Psoas muscle (tissue), 8 donors: ENCODE results near the gene SAE1. TPM values are rescaled to one million over a fixed set of nuclear protein-coding genes. Genes with fewer than 3 reads are reported as not detected.
A peak's percentile ranks its signal among the peaks of the same experiment; 100 is the strongest.

ENCODE experiments used
- ATAC-seq, 4 donors: fragments of 200-7000 bp; cut with Tn5 transposase; one replicate each; pipeline ENCODE4 v1.9.1; 2020; ENCODE audit warnings: moderate library complexity in 3 of 4, mild to moderate bottlenecking in 2 of 4
- DNase-seq, 2 donors: peaks; one replicate each; pipeline ENCODE4 v3.0.0-alpha.2; 2020
- H3K27ac ChIP-seq: fragments of 200-600 bp; one replicate; pipeline ENCODE4 v1.8.0; 2022
- H3K27me3 ChIP-seq, 3 donors: fragments of 200-600 bp in 1 of 3; one replicate each; pipeline versions ENCODE4 v1.6.1 to v1.8.0; 2013 to 2022; ENCODE audit warnings: low read length in 2 of 3, mild to moderate bottlenecking in 2 of 3, moderate library complexity in 1 of 3; ENCODE audit not compliant: insufficient read depth in 3 of 3
- H3K36me3 ChIP-seq, 2 donors: fragments of 200-600 bp in 1 of 2; one replicate each; pipeline versions ENCODE4 v1.6.1 to v1.8.0; 2013 to 2022; ENCODE audit warnings: low read depth in 1 of 2, mild to moderate bottlenecking in 1 of 2, moderate library complexity in 1 of 2; ENCODE audit not compliant: insufficient read depth in 1 of 2
- H3K4me1 ChIP-seq: fragments of 200-600 bp; one replicate; pipeline ENCODE4 v1.8.0; 2022
- H3K4me3 ChIP-seq: fragments of 200-600 bp; one replicate; pipeline ENCODE4 v1.8.0; 2022; ENCODE audit warnings: mild to moderate bottlenecking
- H3K9me3 ChIP-seq: fragments of 200-600 bp; one replicate; pipeline ENCODE4 v1.8.0; 2022
- CTCF ChIP-seq: fragments of 200-600 bp; IDR thresholded peaks from one replicate; pipeline ENCODE4 v1.8.0; 2022; ENCODE audit warnings: antibody characterized with exemption
- WGBS, 3 donors: extraction: QIAGEN DNeasy Blood & Tissue Kit; methylation state at CpG; one replicate each; pipeline versions ENCODE4 v1.1.6 to v1.1.7; 2013; 5-methylcytosine and 5-hydroxymethylcytosine counted together
- intact Hi-C, 2 donors: fragments of 100-400 bp; cut with DNase I; formaldehyde crosslinking; loops; one replicate each; pipeline versions ENCODE4 v1.11.0 to v1.14.2; 2022
- polyA plus RNA-seq, 3 donors: library from polyadenylated mRNA; stranded (reverse); fragments of 200-250 nt; gene quantifications; one replicate each; pipeline ENCODE4 v1.2.3, GENCODE V29; 2013
- total RNA-seq, 4 donors: library from RNA; stranded (reverse); fragmentation: NEBNext Ultra II Directional in 2 of 4; extraction: Animal tissue kit (Norgen Biotek cat#: 25700) in 2 of 4; gene quantifications; one replicate each; pipeline versions ENCODE4 v1.2.1 to v1.2.4, GENCODE V29; 2021 to 2023
- donor health status: healthy with polysubstance abuse.
- donor health status: DM: no; HTN: no; CAD: no; lungs with moderate emphysema.
- donor health status: Bipolar disorder and iron deficiency.
- donor health status: healthy.
- donor health status: DM: yes; HTN: yes; CAD: no.
- donor health status: DM: no; HTN: no; CAD: no.
- donor health status: DM: no; HTN: no; CAD: no.
- donor health status: DM: yes; HTN: yes; CAD: no.

The SAE1 gene
- total and polyA plus RNA-seq, 7 donors: 30.7 to 63.4 (median 42.0) TPM

- Histone ChIP-seq H3K27ac (peak within 1 kb of the TSS; percentile 100), H3K27me3 (no peaks in the 10 kb centered on the region), H3K4me3 (peak within 1 kb of the TSS; percentile 97), H3K4me1 (peaks cover 25% of the 10 kb centered on the region), H3K36me3 (no peaks in the 10 kb centered on the region), H3K9me3 (no peaks in the 10 kb centered on the region)
- no peak for TF ChIP-seq CTCF
- WGBS, 3 donors: 0 to 1% (median 0%) methylated on average over 58 to 59 of the region's 59 CpGs
- DNase-seq: peak; percentile 99 to 100
- intact Hi-C loops: no loop called here
- ATAC-seq: peak; percentile 91 to 95 (median 93)
Observed at GRCh38 chr19:47112997-47113849, 17.4 kb upstream of the SAE1 start, which contains the start of gene ZC3H4. Gene ZC3H4, minus strand, starts transcription at chr19:47113776. Its CDS starts 1,192 bp downstream, at chr19:47112584.

- DNase-seq: no peak
- 19 to 26% (median 20%) methylated on average over 26 of the region's 26 CpGs for WGBS, 3 donors
Observed at GRCh38 chr19:47113850-47114651, 16.6 kb upstream of the SAE1 start.

GRCh38 chr19:47120470-47121067 is 10.1 kb upstream of the SAE1 start:
- no peak overlapping the region for H3K27ac ChIP-seq
- peak in 1 of 2 donors; percentile 8 for DNase-seq
- intact Hi-C loops: loop anchor here in 1 of 2 donors (5.0 kb wide), 1 partner anchor 83 kb away; no protein-coding TSS in a partner anchor
- no peak for TF ChIP-seq CTCF
- no peak overlapping the region for H3K4me3 ChIP-seq
- H3K9me3 ChIP-seq: no peaks in the 10 kb centered on the region
- WGBS, 3 donors: 86 to 93% (median 91%) methylated on average over 5 to 6 of the region's 6 CpGs
- H3K36me3 ChIP-seq: no peaks in the 10 kb centered on the region
- no peaks in the 10 kb centered on the region for H3K27me3 ChIP-seq
- ATAC-seq: no peak
- peaks cover 3% of the 10 kb centered on the region for H3K4me1 ChIP-seq

More at GRCh38 chr19:47113850-47114651, 16.6 kb upstream of the SAE1 start:
- no peak for ATAC-seq
- H3K4me3 ChIP-seq: peak overlapping the region; percentile 97
- no peaks in the 10 kb centered on the region for H3K36me3 ChIP-seq
- no peak for TF ChIP-seq CTCF
- intact Hi-C loops: no loop called here
- no peaks in the 10 kb centered on the region for H3K27me3 ChIP-seq
- no peaks in the 10 kb centered on the region for H3K9me3 ChIP-seq
- H3K27ac ChIP-seq: peak overlapping the region; percentile 100
- H3K4me1 ChIP-seq: peaks cover 17% of the 10 kb centered on the region

GRCh38 chr19:47122359-47123335 is 8.0 kb upstream of the SAE1 start:
- H3K27ac ChIP-seq: no peak overlapping the region
- intact Hi-C loops: loop anchor here in 1 of 2 donors (5.0 kb wide), 1 partner anchor 85 kb away; no protein-coding TSS in a partner anchor
- 74 to 82% (median 78%) methylated on average over 14 of the region's 14 CpGs for WGBS, 3 donors
- peaks cover 3% of the 10 kb centered on the region for H3K4me1 ChIP-seq
- no peaks in the 10 kb centered on the region for H3K27me3 ChIP-seq
- ATAC-seq (peak in 2 of 4 donors; percentile 21 to 42), DNase-seq (no peak)
- no peak overlapping the region for H3K4me3 ChIP-seq
- TF ChIP-seq CTCF: no peak
- H3K36me3 ChIP-seq: no peaks in the 10 kb centered on the region
- no peaks in the 10 kb centered on the region for H3K9me3 ChIP-seq
